NCI-H146 treated with DMSO at 0.1 percent for 48 hours (cell line): ENCODE data around the gene ARHGAP22.

Experiments used
- DNase-seq: peaks from one replicate; lab custom pipeline; 2025; ENCODE audit not compliant: unreplicated experiment; lab: John Stamatoyannopoulos, UW

ARHGAP22 gene

GRCh38 chr10:48453451-48454301 lies 151.2 kb downstream of the ARHGAP22 start:
- no peak for DNase-seq

- DNase-seq = no peak
Observed at GRCh38 chr10:48452879-48453412, 151.9 kb downstream of the ARHGAP22 start.

GRCh38 chr10:48451969-48452878 lies 152.6 kb downstream of the ARHGAP22 start:
- no peak for DNase-seq

DNA sequence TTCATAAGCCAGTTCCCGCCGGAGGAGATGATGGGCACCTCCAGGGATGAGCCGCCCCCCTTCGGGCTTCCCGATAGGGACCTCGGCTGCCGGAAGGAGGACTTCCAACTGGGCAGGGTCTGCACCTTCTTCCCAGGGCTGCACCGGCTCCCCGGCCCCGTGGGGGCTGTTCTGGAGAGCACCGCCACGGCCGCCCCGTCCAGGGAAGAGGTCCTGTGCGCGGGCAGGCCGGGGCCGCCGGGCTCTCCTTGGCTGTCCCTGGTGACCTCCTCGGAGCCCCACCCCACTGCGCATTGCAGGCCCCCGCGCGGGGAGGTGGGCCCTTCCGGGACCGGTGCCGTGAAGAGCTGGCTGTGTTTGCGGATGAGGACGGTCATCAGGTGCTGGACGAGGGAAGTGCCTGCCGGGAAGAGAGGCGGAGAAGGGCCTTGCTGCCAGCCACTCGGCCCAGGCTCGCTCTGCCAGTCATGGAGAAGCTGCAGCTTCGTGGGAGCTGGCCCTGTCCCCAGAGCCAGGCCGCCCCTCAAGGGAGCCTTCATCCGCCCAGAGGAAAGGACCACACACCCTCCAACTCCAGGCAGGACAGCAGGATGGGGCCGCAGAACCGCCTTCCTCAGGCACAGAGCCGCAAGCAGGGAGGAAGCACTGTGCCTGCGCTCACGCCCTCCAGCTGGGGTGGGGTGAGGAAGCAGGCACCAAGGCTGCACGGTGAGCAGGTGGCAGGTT lies 154.0 kb downstream of the ARHGAP22 start:
- DNase-seq = no peak

- DNase-seq = no peak
Observed at GRCh38 chr10:48450233-48450740, 154.6 kb downstream of the ARHGAP22 start.

DNA sequence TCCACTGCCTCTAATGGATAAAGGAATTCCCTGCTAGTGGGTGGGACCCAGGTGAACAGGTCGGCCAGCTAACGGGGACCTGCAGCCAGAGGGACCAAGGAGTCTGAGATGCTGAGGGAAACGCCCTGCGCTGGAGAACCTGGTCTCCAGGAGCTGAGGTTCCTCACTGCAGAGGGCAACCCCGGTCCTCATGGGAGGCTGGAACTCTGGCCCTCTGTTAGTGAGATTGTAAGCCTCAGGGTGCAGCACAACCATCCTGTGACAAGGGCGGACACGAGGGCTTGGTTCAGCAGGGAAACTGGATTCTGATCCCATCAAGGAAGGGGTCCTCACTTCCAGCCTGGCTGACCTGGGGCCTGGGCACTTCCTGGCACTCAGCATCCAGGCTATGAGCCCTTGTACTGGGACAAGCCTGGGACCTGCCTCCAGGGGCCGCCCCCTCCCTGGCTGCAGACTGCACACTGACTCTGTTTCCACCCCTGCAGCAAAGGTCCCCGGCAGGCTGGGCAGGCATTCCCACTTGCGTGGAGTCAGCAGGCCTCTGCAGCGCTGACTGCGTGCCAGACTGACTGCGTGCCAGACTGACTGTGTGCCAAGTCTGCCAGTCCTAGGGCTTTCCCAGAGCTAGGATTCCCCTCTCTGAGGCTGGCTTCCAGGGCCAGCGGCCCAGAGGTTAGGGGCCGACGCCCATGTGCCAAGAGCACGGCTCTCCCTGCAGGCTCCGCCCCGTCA lies 155.2 kb downstream of the ARHGAP22 start:
- DNase-seq = no peak

GRCh38 chr10:48448796-48449195 lies 156.1 kb downstream of the ARHGAP22 start:
- no peak for DNase-seq

GRCh38 chr10:48447356-48448215 lies 157.3 kb downstream of the ARHGAP22 start:
- DNase-seq = no peak

DNA sequence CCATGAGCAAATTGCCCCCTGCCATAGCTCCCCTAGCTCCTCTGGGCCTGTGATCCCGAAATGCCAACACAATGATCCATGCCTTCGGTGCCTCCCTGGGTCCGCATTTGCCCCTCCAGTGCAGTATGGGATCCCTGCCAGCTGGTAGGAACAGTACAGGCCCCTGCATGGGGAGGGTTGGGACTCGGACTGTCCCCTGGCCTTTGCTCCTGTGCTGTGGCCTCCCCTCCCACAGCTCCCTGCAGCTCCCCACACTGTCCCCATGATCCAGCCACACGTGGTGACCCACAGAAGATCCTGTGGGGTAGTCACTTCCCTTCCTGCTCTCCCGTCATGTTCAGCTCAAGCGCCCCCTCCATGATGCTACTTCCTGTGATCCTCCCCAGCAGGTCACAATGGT lies 158.1 kb downstream of the ARHGAP22 start:
- no peak for DNase-seq

GRCh38 chr10:48445932-48446331 lies 158.9 kb downstream of the ARHGAP22 start:
- DNase-seq = no peak

DNA sequence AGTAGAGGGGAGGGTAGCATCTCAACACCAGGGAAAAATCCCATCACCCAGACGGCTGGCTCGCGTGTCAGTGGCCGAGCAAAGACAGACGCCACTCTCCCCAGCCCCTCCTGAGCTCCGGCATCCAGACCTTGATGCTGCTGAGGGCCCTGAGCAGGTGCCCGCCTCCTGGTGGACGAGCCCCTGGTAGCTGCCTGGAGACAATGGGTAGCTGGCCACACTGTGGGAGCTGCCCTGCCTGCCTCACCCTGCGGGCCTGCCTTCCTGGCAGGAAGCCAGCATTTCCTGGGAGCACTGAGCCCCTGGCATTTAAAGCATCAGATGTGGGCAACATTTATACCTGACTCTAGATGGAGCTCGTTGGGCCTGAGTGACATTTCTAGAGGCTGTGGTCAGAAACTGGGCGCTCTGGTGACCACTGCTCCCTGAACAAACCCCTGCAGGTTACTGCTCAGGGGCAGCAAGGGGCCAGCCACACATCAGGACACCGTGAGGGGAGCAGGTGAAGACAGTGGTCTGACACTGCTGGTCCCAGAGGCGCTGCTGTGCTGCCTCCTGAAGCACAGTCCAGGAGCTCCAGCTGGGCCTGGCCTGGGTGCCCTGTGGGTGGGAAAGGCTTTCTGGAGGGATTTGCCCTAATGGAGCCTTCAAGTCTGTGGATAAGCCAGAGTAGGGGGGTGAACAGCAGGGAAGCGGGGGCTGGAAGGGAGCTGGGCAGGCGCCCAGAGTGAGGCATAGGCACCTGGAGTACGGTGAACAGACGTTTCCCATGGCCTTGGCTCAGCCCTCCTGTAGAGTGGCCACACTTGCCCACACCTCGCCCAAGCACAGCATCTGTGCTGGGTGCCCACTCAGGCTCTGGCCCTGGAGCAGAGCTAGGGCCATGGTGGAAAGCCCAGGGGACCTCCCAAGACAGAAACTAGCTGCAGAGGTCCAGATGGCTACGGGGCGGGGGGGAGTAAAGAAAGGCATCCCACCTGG lies 159.7 kb downstream of the ARHGAP22 start:
- DNase-seq = peak; percentile 84

DNA sequence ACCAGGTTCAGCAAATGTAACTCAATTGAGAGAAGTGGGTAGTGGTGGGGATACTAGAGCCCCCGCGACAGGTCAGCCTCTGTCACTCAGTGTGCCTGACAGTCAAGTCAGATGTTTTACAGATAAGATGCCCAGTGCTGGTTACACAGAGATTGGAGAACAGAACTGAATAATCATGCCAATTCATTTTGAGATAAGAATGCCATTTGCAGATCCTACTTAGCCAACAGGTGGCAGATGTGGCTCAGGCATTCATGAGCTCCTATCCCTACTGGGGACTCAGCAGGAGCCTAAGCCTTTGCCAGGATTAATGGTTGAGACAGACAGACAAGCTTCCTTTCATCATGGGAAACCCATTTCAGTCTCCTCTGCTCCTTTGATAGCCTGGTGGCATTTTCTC lies 160.6 kb downstream of the ARHGAP22 start:
- DNase-seq = peak; percentile 82

- DNase-seq = no peak
Observed at GRCh38 chr10:48442809-48443177, 162.1 kb downstream of the ARHGAP22 start.

DNA sequence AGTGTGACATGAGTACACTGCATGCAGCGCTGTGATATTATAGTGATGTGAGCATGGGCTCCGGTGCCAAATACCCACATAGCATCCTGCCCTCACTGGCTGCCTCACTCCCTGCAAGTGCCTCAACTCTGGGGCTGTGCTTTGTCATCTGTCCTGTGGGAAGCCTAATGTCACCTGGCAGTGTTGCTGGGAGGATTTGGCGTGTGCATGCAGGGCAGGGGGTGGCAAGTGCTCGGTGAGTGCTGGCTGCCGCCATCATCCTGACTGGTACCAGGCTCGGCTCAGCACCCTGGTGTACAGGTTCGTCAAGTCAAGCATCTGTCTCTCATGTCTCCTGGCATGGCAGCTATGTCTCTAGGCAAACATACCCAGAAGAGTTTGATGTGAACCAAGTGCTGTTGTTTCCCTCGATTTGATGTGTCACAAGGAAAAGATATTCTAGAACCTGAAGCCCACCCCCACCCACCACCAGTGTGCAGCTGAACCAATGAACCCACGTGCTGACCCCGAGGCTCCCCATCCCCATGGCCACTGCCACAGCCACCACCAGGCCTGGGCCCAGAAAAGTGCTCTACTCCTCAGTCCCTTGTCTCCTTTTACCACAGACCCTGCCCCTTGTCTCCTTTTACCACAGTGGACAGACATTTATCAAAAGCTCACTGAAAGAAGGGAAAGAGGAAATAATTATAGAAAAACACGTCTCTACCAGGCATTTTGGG lies 162.6 kb downstream of the ARHGAP22 start:
- no peak for DNase-seq

DNA sequence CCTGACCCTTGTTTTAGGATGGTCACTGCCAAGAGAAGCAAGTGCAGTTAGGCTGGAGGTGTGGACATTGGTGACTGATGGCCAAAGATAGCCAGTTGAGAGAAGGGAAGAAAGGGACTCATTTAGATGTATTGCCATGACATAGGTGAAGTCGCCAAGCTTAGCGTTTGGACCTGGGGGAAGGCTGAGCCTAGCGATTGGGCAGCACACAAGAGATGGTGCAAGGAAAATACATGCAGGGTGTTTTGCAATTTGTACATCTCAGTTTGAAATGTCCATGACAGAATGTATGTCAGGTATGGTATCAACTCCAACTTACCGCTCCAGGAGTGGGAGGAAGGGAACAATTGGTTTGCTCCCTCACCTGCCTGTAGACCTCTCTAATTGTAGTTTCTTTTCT lies 164.1 kb downstream of the ARHGAP22 start:
- DNase-seq = no peak

- no peak for DNase-seq
Observed at GRCh38 chr10:48439581-48440041, 165.3 kb downstream of the ARHGAP22 start.

GRCh38 chr10:48439031-48439430 lies 165.8 kb downstream of the ARHGAP22 start:
- peak; percentile 41 for DNase-seq
